Duodenal mucosa (tissue), 2 donors: ENCODE results near the gene SEC23B.
"Not testable (repeated sequence)": the region's sequence is repeated elsewhere in the genome, so short reads cannot be mapped to it uniquely, and the experiment has no call there.

Experiments used
- H3K27ac ChIP-seq: one replicate; pipeline ENCODE4 v1.7.0; 2013; ENCODE audit warnings: low read depth, low read length
- H3K27me3 ChIP-seq, 2 donors: one replicate each; pipeline ENCODE4 v1.7.0; 2013; ENCODE audit warnings: low read length in 2 of 2, control low read depth in 1 of 2; ENCODE audit not compliant: insufficient read depth in 2 of 2, control insufficient read depth in 1 of 2
- H3K36me3 ChIP-seq, 2 donors: one replicate each; pipeline ENCODE4 v1.7.0; 2013; ENCODE audit warnings: low read length in 2 of 2, control low read depth in 1 of 2; ENCODE audit not compliant: insufficient read depth in 2 of 2, control insufficient read depth in 1 of 2
- H3K4me1 ChIP-seq, 2 donors: one replicate each; pipeline ENCODE4 v1.7.0; 2013; ENCODE audit warnings: low read length in 2 of 2, control low read depth in 1 of 2; ENCODE audit not compliant: insufficient read depth in 2 of 2, control insufficient read depth in 1 of 2
- H3K4me3 ChIP-seq, 2 donors: one replicate each; pipeline ENCODE4 v1.7.0; 2013; ENCODE audit warnings: low read length in 2 of 2, low read depth in 1 of 2
- H3K9ac ChIP-seq, 2 donors: one replicate each; pipeline ENCODE4 v1.7.0; 2013; ENCODE audit warnings: low read length in 2 of 2, low read depth in 1 of 2
- H3K9me3 ChIP-seq, 2 donors: one replicate each; pipeline ENCODE4 v1.7.0; 2013; ENCODE audit warnings: low read length in 2 of 2, control low read depth in 1 of 2; ENCODE audit not compliant: control insufficient read depth in 1 of 2

Gene SEC23B

DNA sequence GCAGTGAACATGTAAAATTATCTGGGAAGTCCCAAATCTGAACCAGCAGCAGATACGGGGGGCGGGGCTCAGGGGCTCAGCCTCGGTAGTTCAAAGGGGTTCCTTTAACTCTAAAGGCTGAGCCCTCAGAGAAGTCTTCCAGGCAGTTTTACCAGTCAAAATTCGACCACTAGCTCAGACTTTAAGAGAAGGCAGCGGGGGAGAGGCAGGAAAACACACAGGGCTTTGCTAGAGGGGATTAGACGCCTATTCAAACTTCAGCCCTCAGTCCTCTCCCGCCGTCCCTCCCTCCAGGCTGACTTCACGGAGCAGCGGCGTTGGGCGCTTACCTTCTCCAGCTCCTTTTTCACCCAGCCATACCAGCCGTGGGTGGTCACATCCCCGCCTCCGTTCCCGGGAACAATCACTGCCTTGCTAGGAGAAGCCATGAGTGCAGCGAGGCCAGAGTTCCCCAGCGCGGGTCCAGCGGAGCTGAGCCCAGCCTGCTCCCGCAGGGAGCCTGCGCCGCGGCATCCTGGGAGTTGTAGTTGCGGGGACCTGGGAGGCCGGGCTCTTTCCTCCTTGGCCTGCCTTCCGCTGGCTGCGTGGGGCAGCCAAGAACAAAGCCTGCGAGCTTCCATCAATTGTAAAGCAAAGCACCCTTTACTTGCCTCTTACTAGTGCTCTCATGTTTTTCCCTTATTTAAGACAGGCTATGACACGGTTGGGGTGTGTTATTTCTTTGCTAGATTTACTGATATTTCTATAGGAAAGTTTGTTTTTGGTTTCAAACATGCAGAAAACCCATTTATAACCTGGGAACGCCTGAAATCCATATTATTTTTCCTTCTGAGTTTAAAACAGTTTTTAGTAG is 10.8 kb upstream of the SEC23B start, which contains the start of gene RBBP9:
TSS of gene RBBP9 (minus strand) at position 486 of the 853 bp plus-strand sequence. CDS start at position 428, 58 bp downstream.
- no peaks in the 10 kb centered on the region for H3K27me3 ChIP-seq
- peaks cover 7 to 19% of the 10 kb centered on the region in 2 donors for H3K4me1 ChIP-seq
- H3K9ac ChIP-seq = peak within 1 kb of the TSS; percentile 87 to 95
- no peaks in the 10 kb centered on the region for H3K9me3 ChIP-seq
- H3K4me3 ChIP-seq = peak within 1 kb of the TSS; percentile 96 to 97
- H3K36me3 ChIP-seq = peaks cover 4 to 17% of the 10 kb centered on the region in 2 donors
- H3K27ac ChIP-seq = peak within 1 kb of the TSS; percentile 22

- H3K36me3 ChIP-seq = peaks cover 0 to 13% of the 10 kb centered on the region in 2 donors
- peaks cover 7 to 19% of the 10 kb centered on the region in 2 donors for H3K4me1 ChIP-seq
- no peaks in the 10 kb centered on the region for H3K9me3 ChIP-seq
- peak overlapping the region in 1 of 2 donors; percentile 96 for H3K4me3 ChIP-seq
- H3K27ac ChIP-seq = no peak overlapping the region
- no peaks in the 10 kb centered on the region for H3K27me3 ChIP-seq
- no peak overlapping the region for H3K9ac ChIP-seq
Measured at GRCh38 chr20:18497603-18498002, 10.1 kb upstream of the SEC23B start.

- not testable (repeated sequence) for H3K4me3 ChIP-seq, H3K9me3 ChIP-seq, H3K4me1 ChIP-seq, H3K36me3 ChIP-seq, H3K27ac ChIP-seq, H3K9ac ChIP-seq, H3K27me3 ChIP-seq
Measured at GRCh38 chr20:18501672-18502071, 6.1 kb upstream of the SEC23B start.

DNA sequence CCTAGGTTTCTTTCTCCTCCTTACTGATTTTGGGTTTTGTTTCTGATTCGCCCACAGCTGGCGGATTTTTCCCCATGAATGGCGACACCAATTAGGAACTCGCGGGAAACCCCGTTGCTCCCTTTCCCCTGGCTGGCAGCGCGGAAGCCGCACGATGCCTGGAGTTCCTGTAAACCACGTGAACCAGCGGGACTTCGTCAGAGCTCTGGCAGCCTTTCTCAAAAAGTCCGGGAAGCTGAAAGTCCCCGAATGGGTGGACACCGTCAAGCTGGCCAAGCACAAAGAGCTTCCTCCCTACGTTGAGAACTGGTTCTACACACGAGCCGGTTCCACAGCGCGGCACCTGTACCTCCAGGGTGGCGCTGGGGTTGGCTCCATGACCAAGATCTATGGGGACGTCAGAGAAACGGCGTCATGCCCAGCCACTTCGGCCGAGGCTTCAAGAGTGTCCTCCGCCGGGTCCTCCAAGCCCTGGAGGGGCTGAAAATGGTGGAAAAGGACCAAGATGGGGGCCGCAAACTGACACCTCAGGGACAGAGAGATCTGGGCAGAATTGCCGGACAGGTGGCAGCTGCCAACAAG is 3.2 kb upstream of the SEC23B start:
- Histone ChIP-seq H3K9me3 (no peaks in the 10 kb centered on the region), H3K27ac (no peak overlapping the region), H3K36me3 (no peaks in the 10 kb centered on the region), H3K27me3 (no peaks in the 10 kb centered on the region), H3K9ac (no peak overlapping the region), H3K4me1 (peaks cover 6 to 9% of the 10 kb centered on the region in 2 donors), H3K4me3 (no peak overlapping the region)

- Histone ChIP-seq H3K9me3 (no peaks in the 10 kb centered on the region), H3K27ac (peak overlapping the region; percentile 99), H3K4me1 (peaks cover 6 to 9% of the 10 kb centered on the region in 2 donors), H3K4me3 (peak overlapping the region; percentile 82 to 94), H3K27me3 (no peaks in the 10 kb centered on the region), H3K36me3 (peaks cover 0 to 13% of the 10 kb centered on the region in 2 donors), H3K9ac (peak overlapping the region; percentile 89 to 93)
Measured at GRCh38 chr20:18506744-18507143, 996 bp upstream of the SEC23B start.

DNA sequence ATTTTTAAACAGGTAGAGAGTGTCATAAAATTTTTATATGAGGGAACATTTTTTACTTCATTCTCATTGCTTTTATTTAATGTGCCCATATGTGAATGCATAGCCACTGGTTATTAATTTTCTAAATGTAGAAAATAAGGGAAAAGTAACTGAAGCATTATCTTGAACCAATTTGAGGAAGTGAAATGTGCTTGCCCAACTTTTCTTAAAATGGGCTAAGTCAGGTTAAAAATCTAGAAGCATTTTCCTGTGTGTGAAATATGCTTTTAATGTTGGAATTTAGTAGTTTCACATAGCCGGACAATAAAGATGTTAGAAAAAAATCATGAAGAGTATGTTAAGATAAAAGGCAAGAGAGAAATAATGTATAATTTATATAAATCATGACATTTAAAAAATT is 3.8 kb downstream of the SEC23B start:
- H3K4me3 ChIP-seq = no peak overlapping the region
- no peak overlapping the region for H3K27ac ChIP-seq
- H3K9me3 ChIP-seq = no peaks in the 10 kb centered on the region
- no peak overlapping the region for H3K9ac ChIP-seq
- H3K27me3 ChIP-seq = no peaks in the 10 kb centered on the region
- peaks cover 5 to 43% of the 10 kb centered on the region in 2 donors for H3K36me3 ChIP-seq
- H3K4me1 ChIP-seq = peaks cover 6 to 9% of the 10 kb centered on the region in 2 donors

- H3K4me1 ChIP-seq = peaks cover 3 to 5% of the 10 kb centered on the region in 2 donors
- no peak overlapping the region for H3K4me3 ChIP-seq
- no peak overlapping the region for H3K9ac ChIP-seq
- H3K36me3 ChIP-seq = peaks cover 5 to 50% of the 10 kb centered on the region in 2 donors
- H3K27me3 ChIP-seq = no peaks in the 10 kb centered on the region
- H3K27ac ChIP-seq = no peak overlapping the region
- H3K9me3 ChIP-seq = no peaks in the 10 kb centered on the region
Measured at GRCh38 chr20:18513208-18513607, 5.5 kb downstream of the SEC23B start.

- Histone ChIP-seq H3K9me3 (no peaks in the 10 kb centered on the region), H3K27me3 (no peaks in the 10 kb centered on the region), H3K9ac (no peak overlapping the region), H3K27ac (no peak overlapping the region), H3K4me1 (peaks cover 0 to 5% of the 10 kb centered on the region in 2 donors), H3K36me3 (peaks cover 5 to 50% of the 10 kb centered on the region in 2 donors), H3K4me3 (no peak overlapping the region)
Measured at GRCh38 chr20:18514127-18514526, 6.4 kb downstream of the SEC23B start.

GRCh38 chr20:18515973-18516372 is 8.2 kb downstream of the SEC23B start:
- Histone ChIP-seq H3K27ac (no peak overlapping the region), H3K4me3 (no peak overlapping the region), H3K27me3 (no peaks in the 10 kb centered on the region), H3K4me1 (no peaks in the 10 kb centered on the region), H3K9me3 (no peaks in the 10 kb centered on the region), H3K36me3 (peaks cover 5 to 40% of the 10 kb centered on the region in 2 donors), H3K9ac (no peak overlapping the region)

DNA sequence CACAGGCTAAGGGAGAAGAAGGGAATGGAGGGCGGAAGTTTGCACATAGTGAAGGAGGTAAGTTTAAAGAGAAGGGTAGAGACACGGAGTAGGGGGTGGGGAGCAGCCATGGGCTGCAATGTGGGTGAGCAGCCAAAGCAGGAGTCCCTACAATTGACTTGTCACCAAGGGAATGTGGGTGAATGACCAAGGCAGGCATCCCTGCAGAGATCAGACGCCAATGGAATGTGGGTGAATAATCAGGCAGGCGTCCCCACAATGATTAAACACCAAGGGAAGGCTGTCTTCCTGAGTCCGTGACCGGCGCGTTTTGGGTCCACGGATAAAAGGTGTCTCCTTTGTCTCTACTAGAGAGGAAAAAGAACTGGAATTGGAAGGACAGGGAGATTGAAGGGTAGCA is 14.3 kb downstream of the SEC23B start:
- not testable (repeated sequence) for H3K9ac ChIP-seq, H3K4me1 ChIP-seq, H3K4me3 ChIP-seq, H3K9me3 ChIP-seq, H3K27ac ChIP-seq, H3K27me3 ChIP-seq
- peaks cover 22 to 45% of the 10 kb centered on the region in 2 donors for H3K36me3 ChIP-seq
